ENCODE results near the gene PTPN1.
"Not testable (repeated sequence)": the region's sequence is repeated elsewhere in the genome, so short reads cannot be mapped to it uniquely, and the experiment has no call there.

The PTPN1 gene

GRCh38 chr20:50559856-50560638 is 49.9 kb downstream of the PTPN1 start:
- no peak for DNase-seq

GRCh38 chr20:50560867-50561266 is 50.7 kb downstream of the PTPN1 start:
- no peak for DNase-seq

- no peak for DNase-seq
These were observed 51.3 kb downstream of the PTPN1 start for GRCh38 chr20:50561379-50562078.

- DNase-seq: no peak
These were observed 52.1 kb downstream of the PTPN1 start for GRCh38 chr20:50562262-50562701.

- no peak for DNase-seq
These were observed 53.2 kb downstream of the PTPN1 start for GRCh38 chr20:50563133-50563944.

- DNase-seq: no peak
These were observed 55.2 kb downstream of the PTPN1 start for GRCh38 chr20:50565383-50565782.

- DNase-seq: no peak
These were observed 55.7 kb downstream of the PTPN1 start for GRCh38 chr20:50565871-50566270.

- DNase-seq: no peak
These were observed 57.8 kb downstream of the PTPN1 start for GRCh38 chr20:50567860-50568548.

- no peak for DNase-seq
These were observed 58.4 kb downstream of the PTPN1 start for GRCh38 chr20:50568549-50568942.

GRCh38 chr20:50569487-50569863 is 59.3 kb downstream of the PTPN1 start:
- DNase-seq: not testable (repeated sequence)

GRCh38 chr20:50569864-50570836 is 60.0 kb downstream of the PTPN1 start:
- peak; percentile 56 for DNase-seq

- no peak for DNase-seq
These were observed 61.3 kb downstream of the PTPN1 start for GRCh38 chr20:50571466-50571865.

- DNase-seq: no peak
These were observed 63.0 kb downstream of the PTPN1 start for GRCh38 chr20:50572938-50573777.

GRCh38 chr20:50574108-50574507 is 63.9 kb downstream of the PTPN1 start:
- no peak for DNase-seq

GRCh38 chr20:50574586-50574985 is 64.4 kb downstream of the PTPN1 start:
- DNase-seq: no peak

- DNase-seq: peak; percentile 50
These were observed 65.9 kb downstream of the PTPN1 start for GRCh38 chr20:50575865-50576720.

- no peak for DNase-seq
These were observed 67.2 kb downstream of the PTPN1 start for GRCh38 chr20:50577175-50578018.

GRCh38 chr20:50578061-50578777 is 68.0 kb downstream of the PTPN1 start:
- no peak for DNase-seq

All from GDM1 (cell line).